ENCODE measurements around the gene MMAB. TPM values are rescaled to one million over a fixed set of nuclear protein-coding genes. Genes with fewer than 3 reads are reported as not detected.

Gene MMAB
- total and polyA plus RNA-seq, 2 donors: 15.9 to 26.7 TPM

DNA sequence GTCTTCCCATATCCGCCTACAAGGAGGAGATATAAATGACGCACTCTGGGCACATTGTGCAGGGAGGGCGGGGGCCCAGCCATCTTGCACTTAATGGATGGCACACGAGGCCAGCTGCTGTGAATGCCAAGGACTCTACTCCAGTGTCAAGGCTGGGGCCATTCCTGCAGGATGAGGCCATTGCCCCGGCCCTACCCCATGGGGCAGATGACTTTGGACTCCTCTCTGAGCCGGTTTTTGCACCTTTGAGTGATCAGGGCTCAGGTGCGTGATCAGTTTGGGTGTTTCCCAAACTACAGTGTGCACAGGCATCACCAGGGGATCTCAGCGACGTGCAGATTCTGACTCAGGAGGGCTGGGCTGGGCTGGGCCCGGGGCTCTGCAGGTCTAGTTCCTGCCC lies 16.1 kb downstream of the MMAB start:
- no peak for DNase-seq (ENCODE audit: extremely low spot score)
- Histone ChIP-seq H3K4me3 (ENCODE audit: low read depth, low read length) (no peak overlapping the region), H3K27ac (ENCODE audit: low read depth) (no peak overlapping the region), H3K36me3 (ENCODE audit: insufficient read depth) (no peaks in the 10 kb centered on the region), H3K4me1 (ENCODE audit: insufficient read depth) (no peaks in the 10 kb centered on the region)
- WGBS: 91% methylated on average over 10 of the region's 10 CpGs

DNA sequence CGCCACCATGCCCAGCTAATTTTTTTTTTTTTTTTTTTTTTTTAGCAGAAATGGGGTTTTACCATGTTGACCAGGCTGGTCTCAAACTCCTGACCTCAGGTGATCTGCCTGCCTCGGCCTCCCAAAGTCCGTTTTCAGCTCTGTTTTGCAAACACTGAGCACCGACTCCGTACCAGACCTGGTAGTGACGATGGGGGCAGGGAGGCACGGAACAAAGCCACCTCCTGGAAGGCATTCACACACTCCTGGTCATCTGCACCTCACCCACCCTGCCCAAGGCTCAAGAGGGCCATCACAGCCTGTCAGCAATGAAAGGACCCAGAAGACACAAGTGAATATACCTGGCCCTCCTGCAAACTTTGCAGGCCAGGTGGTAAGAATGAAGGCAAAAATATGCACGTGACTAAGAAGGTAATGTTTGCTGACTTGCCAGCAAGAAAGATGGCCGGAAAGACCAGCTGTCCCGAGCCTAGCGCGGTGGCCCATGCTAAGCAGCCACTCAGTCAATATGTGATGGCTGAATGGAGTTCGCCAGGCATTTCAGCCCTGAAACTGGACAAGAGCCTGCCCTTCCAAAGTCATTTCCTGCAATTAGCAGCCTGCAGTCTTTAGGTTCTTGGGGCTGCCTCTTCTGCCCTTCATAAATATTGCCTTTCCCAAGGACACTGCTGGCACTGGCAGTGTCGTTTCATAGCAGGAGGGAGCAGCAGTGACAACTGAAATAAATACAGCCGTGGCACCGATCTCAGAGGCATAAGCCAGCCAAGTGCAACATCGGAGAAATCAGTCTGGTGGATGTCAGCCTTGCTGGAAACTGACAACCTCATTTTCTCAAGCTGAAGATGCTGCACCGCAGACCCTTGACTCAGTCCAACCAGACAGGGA lies 17.6 kb downstream of the MMAB start:
- DNase-seq (ENCODE audit: extremely low spot score): no peak
- no peaks in the 10 kb centered on the region for H3K36me3 ChIP-seq (ENCODE audit: insufficient read depth)
- no peak overlapping the region for H3K27ac ChIP-seq (ENCODE audit: low read depth)
- H3K4me3 ChIP-seq (ENCODE audit: low read depth, low read length): no peak overlapping the region
- 76% methylated on average over 18 of the region's 18 CpGs for WGBS
- no peaks in the 10 kb centered on the region for H3K4me1 ChIP-seq (ENCODE audit: insufficient read depth)

DNA sequence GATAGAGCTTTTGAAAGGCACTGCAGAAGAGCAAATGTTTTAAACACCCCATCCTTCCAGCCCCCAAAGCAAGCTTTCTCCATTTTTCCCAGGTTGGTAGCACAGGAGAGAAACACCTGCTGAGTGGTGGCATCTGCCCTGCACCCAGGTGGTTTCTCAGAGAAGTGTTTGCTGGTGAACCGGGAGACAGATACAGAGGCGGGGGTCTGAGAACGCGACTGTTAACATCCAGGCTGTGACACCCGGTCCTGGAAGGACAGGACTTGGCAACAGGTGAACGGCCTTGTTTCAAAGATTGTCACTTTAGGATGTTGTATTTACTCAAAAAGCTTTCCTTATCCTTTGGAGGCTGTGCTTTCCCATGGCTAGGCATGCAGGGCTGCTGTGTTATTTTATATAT lies 18.5 kb downstream of the MMAB start:
- no peak for DNase-seq (ENCODE audit: extremely low spot score)
- H3K4me3 ChIP-seq (ENCODE audit: low read depth, low read length): no peak overlapping the region
- no peaks in the 10 kb centered on the region for H3K4me1 ChIP-seq (ENCODE audit: insufficient read depth)
- no peaks in the 10 kb centered on the region for H3K36me3 ChIP-seq (ENCODE audit: insufficient read depth)
- 74% methylated on average over 6 of the region's 6 CpGs for WGBS
- H3K27ac ChIP-seq (ENCODE audit: low read depth): no peak overlapping the region

DNA sequence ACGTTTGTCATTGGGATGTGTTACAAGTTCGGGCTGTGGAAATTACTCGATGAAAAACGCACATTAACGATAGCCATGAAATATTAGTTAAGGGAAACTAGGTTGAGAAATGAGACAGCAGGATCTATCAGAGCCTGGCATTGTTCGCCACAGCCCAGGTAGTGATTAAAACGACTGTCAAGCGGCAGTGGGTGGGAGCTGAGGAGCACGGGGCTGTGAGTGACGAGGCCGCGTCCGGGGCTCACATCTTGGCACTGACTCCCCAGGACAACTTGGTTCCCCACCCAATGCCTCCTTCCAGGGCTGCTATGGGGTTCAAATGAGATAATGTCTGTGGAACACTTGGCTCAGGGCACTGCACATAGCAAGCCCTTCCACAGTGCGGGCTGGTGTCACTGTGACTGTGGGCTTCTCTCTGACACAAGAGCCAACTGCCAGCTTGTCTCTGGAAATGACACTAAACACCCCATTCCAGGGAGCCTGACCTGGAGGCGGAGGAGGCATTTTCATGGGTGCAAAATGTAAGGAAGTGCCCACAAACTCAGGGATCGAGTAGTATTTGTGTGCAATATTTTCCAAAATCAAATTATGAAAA lies 19.3 kb downstream of the MMAB start:
- 41% methylated on average over 16 of the region's 16 CpGs for WGBS
- H3K4me3 ChIP-seq (ENCODE audit: low read depth, low read length): no peak overlapping the region
- no peak for DNase-seq (ENCODE audit: extremely low spot score)
- no peaks in the 10 kb centered on the region for H3K36me3 ChIP-seq (ENCODE audit: insufficient read depth)
- H3K27ac ChIP-seq (ENCODE audit: low read depth): no peak overlapping the region
- no peaks in the 10 kb centered on the region for H3K4me1 ChIP-seq (ENCODE audit: insufficient read depth)

DNA sequence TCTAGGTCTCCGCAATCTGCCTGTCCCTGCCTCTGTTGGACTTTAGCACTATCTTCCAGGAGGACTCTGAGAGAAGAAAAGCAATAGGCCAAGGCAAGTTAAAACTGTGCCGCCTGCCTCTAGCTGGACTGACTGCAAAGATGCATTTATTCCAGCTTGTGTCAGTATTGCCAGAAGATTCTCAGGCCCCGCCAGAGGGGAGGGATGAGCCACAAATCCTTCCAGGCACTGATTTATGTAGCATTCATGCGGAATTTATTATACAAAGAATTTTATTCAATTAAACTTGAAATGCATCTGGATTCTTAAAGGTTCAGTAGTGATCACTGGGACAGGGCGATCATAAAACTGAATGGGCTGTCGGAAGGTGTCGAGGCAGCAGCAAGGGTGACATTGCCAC lies 19.8 kb downstream of the MMAB start:
- H3K4me1 ChIP-seq (ENCODE audit: insufficient read depth): no peaks in the 10 kb centered on the region
- 56% methylated on average over 7 of the region's 7 CpGs for WGBS

DNA sequence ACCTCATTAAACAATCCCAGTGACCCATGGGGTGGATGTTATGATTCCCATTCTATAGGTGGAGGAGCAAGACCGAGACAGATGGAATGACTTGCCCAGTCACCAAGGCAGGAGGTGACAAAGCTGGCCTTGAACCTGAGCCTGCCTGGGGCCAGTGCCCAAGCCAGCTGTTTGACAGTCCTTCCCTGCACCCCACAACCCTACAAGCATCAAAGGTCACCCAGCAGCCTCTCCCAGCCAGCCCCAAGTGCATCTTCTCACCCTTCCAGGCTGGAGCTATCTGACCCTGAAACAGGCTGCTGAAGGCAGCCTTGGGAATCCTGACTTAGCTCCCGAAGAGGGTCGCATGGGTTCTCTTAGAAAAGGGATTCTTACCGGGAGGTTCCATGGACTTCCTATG lies 20.3 kb downstream of the MMAB start:
- no peaks in the 10 kb centered on the region for H3K4me1 ChIP-seq (ENCODE audit: insufficient read depth)
- H3K4me3 ChIP-seq (ENCODE audit: low read depth, low read length): no peak overlapping the region
- 64% methylated on average over 4 of the region's 4 CpGs for WGBS
- DNase-seq (ENCODE audit: extremely low spot score): no peak
- H3K27ac ChIP-seq (ENCODE audit: low read depth): no peak overlapping the region
- H3K36me3 ChIP-seq (ENCODE audit: insufficient read depth): no peaks in the 10 kb centered on the region

More for the DNA sequence above, 19.8 kb downstream of the MMAB start:
- Histone ChIP-seq H3K27ac (ENCODE audit: low read depth) (no peak overlapping the region), H3K4me3 (ENCODE audit: low read depth, low read length) (no peak overlapping the region), H3K36me3 (ENCODE audit: insufficient read depth) (no peaks in the 10 kb centered on the region)
- no peak for DNase-seq (ENCODE audit: extremely low spot score)

DNA sequence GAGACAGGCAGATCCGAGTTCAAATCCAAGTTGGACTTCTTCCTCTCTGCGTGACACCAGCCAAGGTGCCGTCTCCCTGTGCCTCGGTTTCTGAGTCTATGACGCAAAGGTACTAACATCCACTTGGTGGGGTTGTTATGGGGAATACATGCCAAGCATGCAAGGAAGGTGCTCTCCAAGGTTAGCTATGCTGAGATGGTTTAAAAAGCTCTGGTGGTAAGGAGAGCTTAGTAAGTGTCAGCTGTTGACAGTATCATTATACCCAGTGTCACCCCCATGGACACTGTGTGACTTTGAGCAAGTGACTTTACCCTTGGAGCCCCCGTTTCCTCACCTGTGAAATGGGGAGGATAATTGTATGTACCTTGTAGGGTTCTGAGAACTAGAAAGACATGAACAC lies 22.2 kb downstream of the MMAB start:
- WGBS: 88% methylated on average over 6 of the region's 6 CpGs
- Histone ChIP-seq H3K4me3 (ENCODE audit: low read depth, low read length) (no peak overlapping the region), H3K36me3 (ENCODE audit: insufficient read depth) (no peaks in the 10 kb centered on the region), H3K27ac (ENCODE audit: low read depth) (no peak overlapping the region), H3K4me1 (ENCODE audit: insufficient read depth) (no peaks in the 10 kb centered on the region)
- DNase-seq (ENCODE audit: extremely low spot score): no peak

DNA sequence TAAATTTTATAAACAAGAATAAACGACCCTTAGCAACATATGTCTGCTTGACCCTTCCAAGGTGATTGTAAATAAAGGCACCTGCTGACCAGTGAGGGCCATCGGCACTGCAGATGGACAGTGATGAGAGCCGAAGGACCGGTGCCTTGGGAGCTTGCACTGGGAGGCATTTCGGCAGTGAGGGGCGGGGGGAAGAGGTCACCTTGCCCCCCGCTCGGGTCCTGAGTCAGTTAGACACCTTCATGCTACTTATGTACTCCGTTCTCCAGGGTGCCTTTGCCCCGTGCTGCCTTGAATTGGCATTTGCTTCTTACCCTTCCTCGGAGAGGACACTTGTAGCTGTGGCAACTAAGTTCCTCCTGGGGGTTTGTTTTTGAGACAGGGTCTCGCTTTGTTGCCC lies 23.0 kb downstream of the MMAB start:
- 67% methylated on average over 12 of the region's 12 CpGs for WGBS
- Histone ChIP-seq H3K4me3 (ENCODE audit: low read depth, low read length) (no peak overlapping the region), H3K36me3 (ENCODE audit: insufficient read depth) (no peaks in the 10 kb centered on the region), H3K4me1 (ENCODE audit: insufficient read depth) (no peaks in the 10 kb centered on the region), H3K27ac (ENCODE audit: low read depth) (no peak overlapping the region)
- DNase-seq (ENCODE audit: extremely low spot score): no peak

DNA sequence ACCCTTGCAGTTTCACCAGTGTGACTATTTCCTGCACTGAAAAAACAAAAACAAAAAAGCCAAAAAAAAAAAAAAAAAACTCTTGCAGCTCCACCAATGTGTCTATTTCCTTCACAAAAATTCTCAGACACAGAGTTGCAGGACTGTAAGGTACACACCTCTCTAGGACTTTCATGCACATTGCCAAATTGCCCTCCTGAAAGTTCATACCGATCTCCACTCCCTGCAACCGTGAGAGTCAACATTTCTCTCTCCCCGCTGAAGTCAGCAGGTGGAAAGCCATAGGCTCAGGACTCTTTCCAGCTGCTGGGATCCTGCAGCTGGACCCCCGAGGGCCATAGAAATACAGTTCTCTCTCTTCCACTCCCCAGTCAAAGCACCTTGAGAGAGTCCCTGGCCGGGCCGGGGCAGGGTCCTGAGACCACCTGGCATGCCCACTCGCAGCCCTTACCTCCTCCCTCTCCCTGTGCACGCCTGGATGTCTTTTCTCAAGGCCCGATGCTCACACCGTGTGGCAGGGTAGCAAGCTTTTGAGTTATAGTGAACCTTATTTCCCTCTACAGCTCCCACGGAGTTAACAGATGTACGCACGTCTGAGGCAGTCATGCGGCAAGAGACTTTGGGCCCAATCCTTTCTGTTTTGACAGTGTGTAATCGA lies 23.6 kb downstream of the MMAB start:
- DNase-seq (ENCODE audit: extremely low spot score): no peak
- WGBS: 49% methylated on average over 15 of the region's 15 CpGs
- H3K27ac ChIP-seq (ENCODE audit: low read depth): no peak overlapping the region
- H3K4me3 ChIP-seq (ENCODE audit: low read depth, low read length): no peak overlapping the region
- peaks cover 2% of the 10 kb centered on the region for H3K4me1 ChIP-seq (ENCODE audit: insufficient read depth)
- H3K36me3 ChIP-seq (ENCODE audit: insufficient read depth): no peaks in the 10 kb centered on the region

DNA sequence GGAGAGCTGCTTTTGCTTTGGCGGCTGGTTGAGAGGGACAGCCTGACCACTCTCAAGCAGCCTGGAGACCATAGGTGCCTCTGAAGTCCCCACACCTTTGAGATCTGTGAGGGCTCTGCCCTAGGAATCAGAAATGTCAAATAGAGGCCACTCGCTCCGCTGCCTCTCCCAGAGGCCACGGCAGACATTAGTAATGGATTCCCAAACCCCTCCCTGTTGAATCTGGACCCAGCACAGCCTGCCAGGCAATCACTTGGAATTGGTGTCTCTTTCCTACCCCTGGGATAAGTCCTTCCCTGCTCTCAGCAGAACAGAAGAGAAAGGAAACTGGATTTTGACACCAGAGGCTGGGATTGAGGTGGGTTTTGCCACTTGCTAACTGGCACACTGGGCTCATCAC lies 25.0 kb downstream of the MMAB start:
- Histone ChIP-seq H3K36me3 (ENCODE audit: insufficient read depth) (no peaks in the 10 kb centered on the region), H3K4me1 (ENCODE audit: insufficient read depth) (peaks cover 2% of the 10 kb centered on the region), H3K27ac (ENCODE audit: low read depth) (no peak overlapping the region), H3K4me3 (ENCODE audit: low read depth, low read length) (no peak overlapping the region)
- WGBS: 73% methylated on average over 4 of the region's 4 CpGs
- DNase-seq (ENCODE audit: extremely low spot score): no peak

DNA sequence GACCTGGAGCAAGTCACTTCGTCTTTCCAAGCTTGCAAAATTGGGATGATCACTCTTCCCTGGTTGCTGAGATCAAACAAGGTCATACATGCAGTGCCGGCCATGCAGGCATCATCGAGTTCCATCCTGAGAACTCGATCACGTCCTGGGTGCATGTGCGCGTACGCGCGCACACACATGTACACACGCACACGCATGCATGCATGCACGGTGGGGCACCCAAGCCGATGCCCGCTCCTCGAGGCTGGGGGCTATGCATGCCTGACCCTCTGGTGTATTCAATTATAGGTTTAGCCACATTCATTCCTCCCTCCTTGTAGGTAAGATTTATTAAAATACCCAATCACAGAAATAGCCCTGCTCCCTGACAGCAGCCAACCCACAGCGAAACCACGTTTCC lies 26.0 kb downstream of the MMAB start:
- H3K4me3 ChIP-seq (ENCODE audit: low read depth, low read length): no peak overlapping the region
- 91% methylated on average over 18 of the region's 18 CpGs for WGBS
- no peaks in the 10 kb centered on the region for H3K36me3 ChIP-seq (ENCODE audit: insufficient read depth)
- H3K4me1 ChIP-seq (ENCODE audit: insufficient read depth): peaks cover 2% of the 10 kb centered on the region
- H3K27ac ChIP-seq (ENCODE audit: low read depth): no peak overlapping the region
- DNase-seq (ENCODE audit: extremely low spot score): no peak

DNA sequence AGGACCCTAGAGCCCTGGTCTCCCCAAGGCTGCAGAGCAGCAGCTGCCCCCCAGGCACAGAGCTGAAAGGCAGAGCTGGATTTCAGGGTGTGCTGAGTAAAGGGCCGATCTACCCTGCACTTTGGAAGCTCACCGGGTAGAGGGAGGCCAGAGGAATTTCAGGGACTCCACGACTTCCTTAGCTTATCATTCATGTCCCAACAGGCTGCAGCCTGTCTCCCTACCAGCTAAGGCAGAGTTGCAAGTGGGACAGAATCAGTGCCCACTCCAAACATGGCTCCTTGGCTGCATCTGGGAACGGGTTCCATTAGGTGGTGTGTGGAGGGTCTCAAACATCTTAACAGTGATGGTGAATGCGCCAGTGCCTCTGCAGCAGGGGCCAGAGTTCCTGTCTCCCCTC lies 27.5 kb downstream of the MMAB start:
- Histone ChIP-seq H3K36me3 (ENCODE audit: insufficient read depth) (no peaks in the 10 kb centered on the region), H3K4me3 (ENCODE audit: low read depth, low read length) (no peak overlapping the region), H3K27ac (ENCODE audit: low read depth) (no peak overlapping the region), H3K4me1 (ENCODE audit: insufficient read depth) (peaks cover 2% of the 10 kb centered on the region)
- DNase-seq (ENCODE audit: extremely low spot score): no peak
- WGBS: 53% methylated on average over 5 of the region's 5 CpGs

DNA sequence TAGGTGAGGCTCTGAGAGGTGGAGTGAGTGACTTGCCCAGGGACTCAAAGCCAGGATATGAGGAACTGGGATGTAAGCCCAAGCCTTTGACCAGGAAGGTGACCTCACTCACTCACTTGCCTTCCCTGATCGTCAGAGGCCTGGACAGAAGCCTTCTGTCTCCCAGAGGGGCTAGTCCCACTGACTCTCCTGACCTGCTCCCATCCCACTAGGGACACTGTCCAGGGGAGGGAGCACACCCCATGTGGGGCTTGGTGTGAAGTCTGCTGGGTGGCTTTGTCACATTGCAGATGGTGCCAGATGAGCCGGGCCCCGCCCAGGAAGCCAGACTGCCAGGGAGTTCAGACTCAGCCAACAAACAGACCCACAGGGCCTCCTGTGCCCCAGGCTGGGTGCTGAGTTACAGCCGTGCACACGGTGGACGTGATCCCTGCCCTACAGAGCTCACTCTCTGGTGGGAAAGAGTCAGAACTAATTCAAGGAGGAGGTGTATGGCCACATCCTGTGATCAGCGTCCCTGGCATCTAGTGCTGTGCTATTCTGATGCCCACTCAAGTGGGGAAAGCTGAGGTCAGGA lies 28.3 kb downstream of the MMAB start:
- WGBS: 53% methylated on average over 7 of the region's 7 CpGs
- Histone ChIP-seq H3K36me3 (ENCODE audit: insufficient read depth) (no peaks in the 10 kb centered on the region), H3K4me1 (ENCODE audit: insufficient read depth) (peaks cover 2% of the 10 kb centered on the region), H3K4me3 (ENCODE audit: low read depth, low read length) (no peak overlapping the region), H3K27ac (ENCODE audit: low read depth) (no peak overlapping the region)
- DNase-seq (ENCODE audit: extremely low spot score): no peak

DNA sequence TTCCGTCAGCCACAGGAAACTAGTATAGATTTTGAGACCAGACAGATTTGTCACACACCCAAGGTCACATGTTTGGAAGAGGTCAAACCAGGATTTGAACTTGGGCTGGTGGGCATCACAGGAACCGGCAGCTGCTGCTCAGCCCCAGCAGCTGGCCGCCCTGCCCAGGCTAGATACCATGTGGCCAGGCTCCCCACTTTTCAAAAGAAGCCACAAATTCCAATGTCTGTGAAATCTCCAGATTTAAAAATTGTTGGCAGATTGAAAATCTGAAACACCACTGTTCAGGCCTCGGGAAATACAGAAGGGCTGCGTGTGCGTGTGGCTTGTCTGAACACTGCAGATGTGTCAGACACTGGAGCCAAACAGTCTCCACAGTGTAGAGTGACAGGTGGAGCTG lies 30.4 kb downstream of the MMAB start:
- 83% methylated on average over 6 of the region's 6 CpGs for WGBS
- Histone ChIP-seq H3K4me1 (ENCODE audit: insufficient read depth) (peaks cover 2% of the 10 kb centered on the region), H3K4me3 (ENCODE audit: low read depth, low read length) (no peak overlapping the region), H3K27ac (ENCODE audit: low read depth) (no peak overlapping the region), H3K36me3 (ENCODE audit: insufficient read depth) (no peaks in the 10 kb centered on the region)
- DNase-seq (ENCODE audit: extremely low spot score): no peak

All from urinary bladder (tissue), 4 donors.